SK-N-SH treated with all-trans-retinoic acid at 6 μM for 48 hours (cell line): ENCODE data around the gene RASGEF1B.

Source experiments
- ATAC-seq: fragments of 200-7000 bp; cut with Tn5 transposase; 3 replicates; pipeline ENCODE4 v1.9.1; 2020; ENCODE audit warnings: mild to moderate bottlenecking, moderate library complexity
- ARNTL ChIP-seq: fragments of 450-650 bp; formaldehyde crosslinking; IDR thresholded peaks from 2 replicates; pipeline ENCODE4 v1.5.0; 2020; ENCODE audit warnings: low read depth, mild to moderate bottlenecking, moderate library complexity, borderline replicate concordance
- BACH2 ChIP-seq: fragments of 250-450 bp; sonication (Bioruptor Pico); IDR thresholded peaks from 2 replicates; pipeline ENCODE4 v1.9.0; 2021; ENCODE audit warnings: mild to moderate bottlenecking, borderline replicate concordance
- CREB5 ChIP-seq: fragments of 250-450 bp; sonication (Bioruptor Pico); IDR thresholded peaks from 2 replicates; pipeline ENCODE4 v1.5.1; 2020; ENCODE audit warnings: low read depth, mild to moderate bottlenecking, moderate library complexity
- CSDC2 ChIP-seq: fragments of 250-450 bp; sonication (Bioruptor Pico); IDR thresholded peaks from 2 replicates; pipeline ENCODE4 v1.5.0; 2020; ENCODE audit warnings: mild to moderate bottlenecking, moderate library complexity
- CSRNP3 ChIP-seq: fragments of 250-450 bp; sonication (Bioruptor Pico); IDR thresholded peaks from 2 replicates; pipeline ENCODE4 v1.5.1; 2021; ENCODE audit warnings: mild to moderate bottlenecking, moderate library complexity
- GLIS3 ChIP-seq: fragments of 250-450 bp; sonication (Bioruptor Pico); IDR thresholded peaks from 2 replicates; pipeline ENCODE4 v1.5.0; 2020; ENCODE audit warnings: mild to moderate bottlenecking, moderate library complexity
- ISL1 ChIP-seq: fragments of 250-450 bp; sonication (Bioruptor Pico); IDR thresholded peaks from 2 replicates; pipeline ENCODE4 v2.1.2; 2022; ENCODE audit warnings: mild to moderate bottlenecking, moderate library complexity
- OSR1 ChIP-seq: fragments of 250-450 bp; sonication (Bioruptor Pico); IDR thresholded peaks from 2 replicates; pipeline ENCODE4 v1.8.0; 2022; ENCODE audit warnings: moderate library complexity, mild to moderate bottlenecking, inconsistent platforms
- POU6F1 ChIP-seq: fragments of 250-450 bp; sonication (Bioruptor Pico); IDR thresholded peaks from 2 replicates; pipeline ENCODE4 v1.8.0; 2021; ENCODE audit warnings: low read depth, mild to moderate bottlenecking, moderate library complexity, borderline replicate concordance
- PPARA ChIP-seq: fragments of 250-450 bp; sonication (Bioruptor Pico); IDR thresholded peaks from 2 replicates; pipeline ENCODE4 v1.5.0; 2020; ENCODE audit warnings: mild to moderate bottlenecking, borderline replicate concordance
- RARB ChIP-seq: fragments of 250-450 bp; sonication (Bioruptor Pico); IDR thresholded peaks from 2 replicates; pipeline ENCODE4 v1.8.0; 2021; ENCODE audit warnings: mild to moderate bottlenecking, moderate library complexity
- TCF4 ChIP-seq: fragments of 250-450 bp; sonication (Bioruptor Pico); IDR thresholded peaks from 2 replicates; pipeline ENCODE4 v1.8.0; 2021; ENCODE audit warnings: mild to moderate bottlenecking, moderate library complexity, borderline replicate concordance
- TOX ChIP-seq: fragments of 250-450 bp; sonication (Bioruptor Pico); IDR thresholded peaks from 2 replicates; pipeline ENCODE4 v1.8.0; 2021; ENCODE audit warnings: mild to moderate bottlenecking, moderate library complexity, borderline replicate concordance
- TSHZ2 ChIP-seq: fragments of 250-450 bp; sonication (Bioruptor Pico); IDR thresholded peaks from 2 replicates; pipeline ENCODE4 v1.5.0; 2020; ENCODE audit warnings: mild to moderate bottlenecking, moderate library complexity
- ZC3H10 ChIP-seq: fragments of 250-450 bp; sonication (Bioruptor Pico); IDR thresholded peaks from 2 replicates; pipeline ENCODE4 v1.5.1; 2021; ENCODE audit warnings: mild to moderate bottlenecking, moderate library complexity
- ZFP30 ChIP-seq: fragments of 450-650 bp; formaldehyde crosslinking; IDR thresholded peaks from 2 replicates; pipeline ENCODE4 v1.5.0; 2022; ENCODE audit warnings: mild to moderate bottlenecking, moderate library complexity
- ZNF565 ChIP-seq: fragments of 450-650 bp; formaldehyde crosslinking; conservative IDR thresholded peaks from 2 replicates; pipeline ENCODE4 v1.5.0; 2020; ENCODE audit warnings: low read depth, mild to moderate bottlenecking, moderate library complexity
- ZNF70 ChIP-seq: fragments of 450-650 bp; formaldehyde crosslinking; IDR thresholded peaks from 2 replicates; pipeline ENCODE4 v1.5.0; 2020; ENCODE audit warnings: mild to moderate bottlenecking, moderate library complexity
- ZNF8 ChIP-seq: fragments of 450-650 bp; formaldehyde crosslinking; IDR thresholded peaks from 2 replicates; pipeline ENCODE4 v1.5.0; 2020; ENCODE audit warnings: mild to moderate bottlenecking, moderate library complexity
- TF ChIP-seq, protein P1 (sequence below): fragments of 250-450 bp; sonication (Bioruptor Pico); IDR thresholded peaks from 2 replicates; pipeline ENCODE4 v1.8.0; 2020; ENCODE audit warnings: mild to moderate bottlenecking, moderate library complexity, borderline replicate concordance

The RASGEF1B gene

DNA sequence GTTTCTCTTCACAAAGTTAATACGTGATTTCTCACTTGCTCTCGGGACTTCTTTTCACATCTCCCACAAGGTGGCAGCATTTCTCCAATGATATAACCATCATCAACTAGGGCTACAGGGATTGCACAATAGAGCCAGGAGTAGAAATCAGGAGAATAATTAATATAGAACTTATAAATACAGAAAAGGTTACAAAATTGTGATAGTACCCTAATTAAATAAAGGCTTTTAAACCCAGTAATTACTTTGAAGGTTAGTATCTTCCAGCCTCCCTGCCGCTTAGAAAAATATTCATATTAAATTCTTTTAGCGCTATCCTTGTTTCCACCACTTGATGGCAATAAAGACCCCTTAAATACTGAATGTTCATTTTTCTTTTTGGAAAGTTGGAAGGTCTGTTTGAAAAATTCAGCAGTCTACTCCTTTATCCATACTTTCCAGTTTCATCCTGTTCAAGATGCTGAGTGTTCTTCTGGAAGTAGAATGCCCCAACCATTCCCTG lies 65.8 kb downstream of the RASGEF1B start (continued):
- no peak for TF ChIP-seq TSHZ2 (CRISPR knock-in tag)

- no peak for TF ChIP-seq GLIS3
- no peak for TF ChIP-seq CSDC2 (CRISPR knock-in tag)
- no peak for TF ChIP-seq ZNF8 (CRISPR knock-in tag)
- TF ChIP-seq ISL1 (CRISPR knock-in tag) = no peak
- no peak for TF ChIP-seq PPARA (CRISPR knock-in tag)
- no peak for TF ChIP-seq ZNF70
- no peak for TF ChIP-seq OSR1 (CRISPR knock-in tag)
- TF ChIP-seq TOX (CRISPR knock-in tag) = no peak
- TF ChIP-seq TSHZ2 (CRISPR knock-in tag) = no peak
- no peak for TF ChIP-seq ZFP30 (CRISPR knock-in tag)
- TF ChIP-seq ZC3H10 (CRISPR knock-in tag) = no peak
- TF ChIP-seq BACH2 = no peak
- no peak for TF ChIP-seq ARNTL (CRISPR knock-in tag)
- TF ChIP-seq TCF4 (CRISPR knock-in tag) = no peak
- no peak for TF ChIP-seq CREB5 (CRISPR knock-in tag)
- no peak for TF ChIP-seq ZNF565
- TF ChIP-seq CSRNP3 (CRISPR knock-in tag) = no peak
- no peak for TF ChIP-seq RARB (CRISPR knock-in tag)
- no peak for TF ChIP-seq POU6F1 (CRISPR knock-in tag)
- TF ChIP-seq, protein P1, sequence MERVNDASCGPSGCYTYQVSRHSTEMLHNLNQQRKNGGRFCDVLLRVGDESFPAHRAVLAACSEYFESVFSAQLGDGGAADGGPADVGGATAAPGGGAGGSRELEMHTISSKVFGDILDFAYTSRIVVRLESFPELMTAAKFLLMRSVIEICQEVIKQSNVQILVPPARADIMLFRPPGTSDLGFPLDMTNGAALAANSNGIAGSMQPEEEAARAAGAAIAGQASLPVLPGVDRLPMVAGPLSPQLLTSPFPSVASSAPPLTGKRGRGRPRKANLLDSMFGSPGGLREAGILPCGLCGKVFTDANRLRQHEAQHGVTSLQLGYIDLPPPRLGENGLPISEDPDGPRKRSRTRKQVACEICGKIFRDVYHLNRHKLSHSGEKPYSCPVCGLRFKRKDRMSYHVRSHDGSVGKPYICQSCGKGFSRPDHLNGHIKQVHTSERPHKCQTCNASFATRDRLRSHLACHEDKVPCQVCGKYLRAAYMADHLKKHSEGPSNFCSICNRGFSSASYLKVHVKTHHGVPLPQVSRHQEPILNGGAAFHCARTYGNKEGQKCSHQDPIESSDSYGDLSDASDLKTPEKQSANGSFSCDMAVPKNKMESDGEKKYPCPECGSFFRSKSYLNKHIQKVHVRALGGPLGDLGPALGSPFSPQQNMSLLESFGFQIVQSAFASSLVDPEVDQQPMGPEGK = no peak
Observed at GRCh38 chr4:81404741-81405140, 67.0 kb downstream of the RASGEF1B start.

More at GRCh38 chr4:81404741-81405140, 67.0 kb downstream of the RASGEF1B start:
- no peak for ATAC-seq
